H1 (cell line): ENCODE data around the gene INPP5A. TPM values are rescaled to one million over a fixed set of nuclear protein-coding genes. Genes with fewer than 3 reads are reported as not detected.

ENCODE experiments used
- CEBPB ChIP-seq: IDR thresholded peaks from 2 replicates; pipeline ENCODE4 v1.6.1; 2012; ENCODE audit warnings: low read depth, low read length
- NRF1 ChIP-seq: IDR thresholded peaks from 2 replicates; pipeline ENCODE4 v1.6.1; 2011; ENCODE audit warnings: mild to moderate bottlenecking, low read depth, low read length, improper control_type of control experiment
- RBBP5 ChIP-seq: IDR thresholded peaks from 2 replicates; pipeline ENCODE4 v1.7.1; 2012; ENCODE audit warnings: low read depth, mild to moderate bottlenecking, inconsistent platforms, low read length, moderate library complexity, borderline replicate concordance
- SIN3A ChIP-seq, 2 experiments: IDR thresholded peaks in 1 of 2; conservative IDR thresholded peaks in 1 of 2; 2 replicates each; pipeline ENCODE4 v1.6.1; 2011 to 2012; ENCODE audit warnings: low read length in 2 of 2, improper control_type of control experiment in 1 of 2, low read depth in 1 of 2, mild to moderate bottlenecking in 1 of 2
- YY1 ChIP-seq: IDR thresholded peaks from 2 replicates; pipeline ENCODE4 v1.6.1; 2011; ENCODE audit warnings: low read depth, mild to moderate bottlenecking, low read length
- polyA plus RNA-seq, 7 experiments: library from polyadenylated mRNA; depleted of rRNA in 3 of 7; stranded (reverse) in 5 of 7; unstranded in 2 of 7; fragments of >200 nt in 5 of 7; fragments of 200-250 nt in 2 of 7; gene quantifications; 1 replicate in 5 of 7; 2 replicates in 1 of 7; 4 replicates in 1 of 7; pipeline versions ENCODE4 v1.2.1 to v1.2.3, GENCODE V29; 2011 to 2013; ENCODE audit warnings: missing spikeins in 2 of 7, mixed read lengths in 2 of 7
- total RNA-seq: library from RNA; stranded (reverse); fragmentation: NEBNext Ultra II Directional; extraction: Animal tissue kit (Norgen Biotek cat#: 25700); gene quantifications from 2 replicates; pipeline ENCODE4 v1.2.1, GENCODE V29; 2021
- TF ChIP-seq, protein P1 (sequence below): IDR thresholded peaks from 2 replicates; pipeline ENCODE4 v1.6.1; 2011; ENCODE audit warnings: low read length, improper control_type of control experiment

Gene INPP5A
- total and polyA plus RNA-seq, 2 of the 8 experiments (the other 6 are each of a cell fraction or from before 2014, with no cell fraction given): 19.7 to 27.5 TPM

DNA sequence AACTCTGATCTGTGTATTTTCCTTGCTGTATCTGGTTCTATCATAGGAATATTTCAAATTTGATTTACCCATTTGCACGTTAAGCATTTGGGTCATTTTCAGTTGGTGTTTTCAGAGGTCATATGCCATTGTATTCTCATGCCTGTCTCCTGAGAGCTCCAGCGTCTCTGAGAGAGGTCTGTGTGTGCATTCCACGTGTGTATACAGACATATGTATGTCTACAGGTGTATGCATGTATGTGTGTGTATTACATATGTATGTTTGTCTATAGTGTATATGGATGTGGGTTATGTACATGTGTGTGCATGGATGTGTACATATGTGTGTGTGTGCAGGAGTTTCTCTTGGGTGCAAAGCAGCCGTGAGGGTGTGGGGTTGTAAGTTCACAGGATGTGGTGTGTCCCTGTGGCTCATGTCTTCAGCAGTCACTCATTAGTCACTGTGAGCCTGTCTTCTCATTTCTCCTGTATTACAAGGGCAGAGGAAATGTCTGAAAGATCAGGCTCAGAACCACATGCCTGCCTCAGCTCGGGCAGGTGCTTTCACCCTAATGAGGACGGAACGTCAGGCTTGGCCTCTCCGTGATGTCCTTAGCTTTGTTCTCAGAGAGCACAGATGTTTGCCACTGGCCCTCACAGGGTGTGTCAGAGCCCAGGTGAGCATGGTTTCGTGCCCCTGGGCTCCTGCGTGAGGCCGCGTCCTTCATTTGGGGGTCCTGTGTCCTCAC is 146.7 kb downstream of the INPP5A start (continued):
- no peak for TF ChIP-seq NRF1
- no peak for TF ChIP-seq CEBPB
- no peak for TF ChIP-seq YY1
- TF ChIP-seq SIN3A (conservative IDR thresholded peaks at IDR 0.05 in 1 of 2, IDR thresholded peaks at IDR 0.05 in 1 of 2; ENCODE audit: low read depth in 1 of 2, low read length in 2 of 2): no peak
- no peak for TF ChIP-seq RBBP5
- TF ChIP-seq, protein P1, sequence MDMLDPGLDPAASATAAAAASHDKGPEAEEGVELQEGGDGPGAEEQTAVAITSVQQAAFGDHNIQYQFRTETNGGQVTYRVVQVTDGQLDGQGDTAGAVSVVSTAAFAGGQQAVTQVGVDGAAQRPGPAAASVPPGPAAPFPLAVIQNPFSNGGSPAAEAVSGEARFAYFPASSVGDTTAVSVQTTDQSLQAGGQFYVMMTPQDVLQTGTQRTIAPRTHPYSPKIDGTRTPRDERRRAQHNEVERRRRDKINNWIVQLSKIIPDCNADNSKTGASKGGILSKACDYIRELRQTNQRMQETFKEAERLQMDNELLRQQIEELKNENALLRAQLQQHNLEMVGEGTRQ: no peak
- TF ChIP-seq, all 59 proteins: peak for 0
